Measurements from ENCODE around the gene SCMH1.

DNA sequence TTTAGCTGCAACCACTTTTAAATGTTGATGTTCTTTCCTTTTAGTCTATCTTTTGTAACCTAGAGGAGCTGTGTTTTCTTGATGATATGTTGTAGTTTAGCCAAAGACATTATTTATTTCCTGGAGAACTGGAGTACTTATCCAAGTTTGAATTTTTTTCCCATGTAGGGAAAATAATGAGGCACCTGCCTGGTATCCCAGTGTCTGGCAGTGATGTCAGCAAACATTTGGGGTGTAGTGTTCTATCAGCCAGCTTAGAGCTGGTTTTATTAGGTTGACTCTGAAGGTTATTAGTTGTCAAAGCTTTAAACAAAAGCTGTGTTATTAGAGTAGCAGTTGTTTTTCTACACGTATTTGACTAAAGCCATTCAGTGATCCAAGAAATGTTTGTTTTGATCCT lies 259.4 kb downstream of the SCMH1 start:
- TF ChIP-seq POLR2AphosphoS5 (IDR thresholded peaks at IDR 0.05; ENCODE audit: low read depth, low read length) (no peak), FOXM1 (IDR thresholded peaks at IDR 0.05; ENCODE audit: low read depth) (no peak), GABPA (IDR thresholded peaks at IDR 0.05; ENCODE audit: low read depth) (no peak), RFX5 (IDR thresholded peaks at IDR 0.05; ENCODE audit: low read length) (no peak), MXI1 (IDR thresholded peaks at IDR 0.05; ENCODE audit: low read depth, low read length) (no peak), YY1 (IDR thresholded peaks at IDR 0.05; ENCODE audit: low read depth) (no peak), FOXJ3 (CRISPR knock-in tag; IDR thresholded peaks at IDR 0.05) (no peak), EP300 (IDR thresholded peaks at IDR 0.05; ENCODE audit: borderline replicate concordance in 1 of 2, low read depth in 1 of 2, low read length in 1 of 2) (no peak), RAD21 (IDR thresholded peaks at IDR 0.05; ENCODE audit: low read length) (no peak)
- TF ChIP-seq, protein P1, sequence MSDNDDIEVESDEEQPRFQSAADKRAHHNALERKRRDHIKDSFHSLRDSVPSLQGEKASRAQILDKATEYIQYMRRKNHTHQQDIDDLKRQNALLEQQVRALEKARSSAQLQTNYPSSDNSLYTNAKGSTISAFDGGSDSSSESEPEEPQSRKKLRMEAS (IDR thresholded peaks at IDR 0.05; ENCODE audit: low read depth), result no peak
- TF ChIP-seq, protein P2, sequence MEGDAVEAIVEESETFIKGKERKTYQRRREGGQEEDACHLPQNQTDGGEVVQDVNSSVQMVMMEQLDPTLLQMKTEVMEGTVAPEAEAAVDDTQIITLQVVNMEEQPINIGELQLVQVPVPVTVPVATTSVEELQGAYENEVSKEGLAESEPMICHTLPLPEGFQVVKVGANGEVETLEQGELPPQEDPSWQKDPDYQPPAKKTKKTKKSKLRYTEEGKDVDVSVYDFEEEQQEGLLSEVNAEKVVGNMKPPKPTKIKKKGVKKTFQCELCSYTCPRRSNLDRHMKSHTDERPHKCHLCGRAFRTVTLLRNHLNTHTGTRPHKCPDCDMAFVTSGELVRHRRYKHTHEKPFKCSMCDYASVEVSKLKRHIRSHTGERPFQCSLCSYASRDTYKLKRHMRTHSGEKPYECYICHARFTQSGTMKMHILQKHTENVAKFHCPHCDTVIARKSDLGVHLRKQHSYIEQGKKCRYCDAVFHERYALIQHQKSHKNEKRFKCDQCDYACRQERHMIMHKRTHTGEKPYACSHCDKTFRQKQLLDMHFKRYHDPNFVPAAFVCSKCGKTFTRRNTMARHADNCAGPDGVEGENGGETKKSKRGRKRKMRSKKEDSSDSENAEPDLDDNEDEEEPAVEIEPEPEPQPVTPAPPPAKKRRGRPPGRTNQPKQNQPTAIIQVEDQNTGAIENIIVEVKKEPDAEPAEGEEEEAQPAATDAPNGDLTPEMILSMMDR (IDR thresholded peaks at IDR 0.05), result no peak
- TF ChIP-seq, protein P3, sequence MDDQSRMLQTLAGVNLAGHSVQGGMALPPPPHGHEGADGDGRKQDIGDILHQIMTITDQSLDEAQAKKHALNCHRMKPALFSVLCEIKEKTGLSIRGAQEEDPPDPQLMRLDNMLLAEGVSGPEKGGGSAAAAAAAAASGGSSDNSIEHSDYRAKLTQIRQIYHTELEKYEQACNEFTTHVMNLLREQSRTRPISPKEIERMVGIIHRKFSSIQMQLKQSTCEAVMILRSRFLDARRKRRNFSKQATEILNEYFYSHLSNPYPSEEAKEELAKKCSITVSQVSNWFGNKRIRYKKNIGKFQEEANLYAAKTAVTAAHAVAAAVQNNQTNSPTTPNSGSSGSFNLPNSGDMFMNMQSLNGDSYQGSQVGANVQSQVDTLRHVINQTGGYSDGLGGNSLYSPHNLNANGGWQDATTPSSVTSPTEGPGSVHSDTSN (IDR thresholded peaks at IDR 0.05), result no peak
- TF ChIP-seq, protein P4, sequence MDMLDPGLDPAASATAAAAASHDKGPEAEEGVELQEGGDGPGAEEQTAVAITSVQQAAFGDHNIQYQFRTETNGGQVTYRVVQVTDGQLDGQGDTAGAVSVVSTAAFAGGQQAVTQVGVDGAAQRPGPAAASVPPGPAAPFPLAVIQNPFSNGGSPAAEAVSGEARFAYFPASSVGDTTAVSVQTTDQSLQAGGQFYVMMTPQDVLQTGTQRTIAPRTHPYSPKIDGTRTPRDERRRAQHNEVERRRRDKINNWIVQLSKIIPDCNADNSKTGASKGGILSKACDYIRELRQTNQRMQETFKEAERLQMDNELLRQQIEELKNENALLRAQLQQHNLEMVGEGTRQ (IDR thresholded peaks at IDR 0.05; ENCODE audit: borderline replicate concordance, low read depth, low read length), result no peak
- TF ChIP-seq, protein P5, sequence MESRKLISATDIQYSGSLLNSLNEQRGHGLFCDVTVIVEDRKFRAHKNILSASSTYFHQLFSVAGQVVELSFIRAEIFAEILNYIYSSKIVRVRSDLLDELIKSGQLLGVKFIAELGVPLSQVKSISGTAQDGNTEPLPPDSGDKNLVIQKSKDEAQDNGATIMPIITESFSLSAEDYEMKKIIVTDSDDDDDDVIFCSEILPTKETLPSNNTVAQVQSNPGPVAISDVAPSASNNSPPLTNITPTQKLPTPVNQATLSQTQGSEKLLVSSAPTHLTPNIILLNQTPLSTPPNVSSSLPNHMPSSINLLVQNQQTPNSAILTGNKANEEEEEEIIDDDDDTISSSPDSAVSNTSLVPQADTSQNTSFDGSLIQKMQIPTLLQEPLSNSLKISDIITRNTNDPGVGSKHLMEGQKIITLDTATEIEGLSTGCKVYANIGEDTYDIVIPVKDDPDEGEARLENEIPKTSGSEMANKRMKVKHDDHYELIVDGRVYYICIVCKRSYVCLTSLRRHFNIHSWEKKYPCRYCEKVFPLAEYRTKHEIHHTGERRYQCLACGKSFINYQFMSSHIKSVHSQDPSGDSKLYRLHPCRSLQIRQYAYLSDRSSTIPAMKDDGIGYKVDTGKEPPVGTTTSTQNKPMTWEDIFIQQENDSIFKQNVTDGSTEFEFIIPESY (IDR thresholded peaks at IDR 0.05; ENCODE audit: borderline replicate concordance, low read depth), result no peak

Measured in SK-N-SH (cell line).